ENCODE measurements around the gene THSD7A.

DNA sequence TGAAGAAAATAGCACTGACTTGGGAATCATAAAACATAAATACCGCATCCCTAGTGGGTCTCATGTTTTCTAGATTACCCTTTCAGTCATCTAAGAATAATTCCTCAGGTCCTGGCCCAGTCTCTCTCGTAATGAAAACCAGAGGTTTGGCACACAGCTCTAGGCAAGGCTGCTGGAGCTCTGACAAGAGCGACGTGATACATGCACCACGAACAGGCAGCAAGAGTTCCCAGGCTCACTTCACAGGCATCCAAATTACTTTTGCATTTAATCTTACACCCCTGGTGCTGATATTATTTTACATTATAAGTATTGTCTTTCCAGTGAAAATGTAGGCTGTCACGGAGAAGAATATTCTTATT, 105.2 kb downstream of the THSD7A start:
- TF ChIP-seq POLR2AphosphoS5 (IDR thresholded peaks at IDR 0.05; ENCODE audit: low read depth, low read length) (no peak), SIN3A (IDR thresholded peaks at IDR 0.05; ENCODE audit: borderline replicate concordance, insufficient read depth, low read length) (no peak), TAF1 (IDR thresholded peaks at IDR 0.05; ENCODE audit: borderline replicate concordance, insufficient read depth, low read length) (no peak), FOXP2 (optimal IDR thresholded peaks at IDR 0.05; ENCODE audit: borderline replicate concordance, extremely low read depth, extremely low read length, insufficient read depth) (no peak)
- TF ChIP-seq, protein P1, sequence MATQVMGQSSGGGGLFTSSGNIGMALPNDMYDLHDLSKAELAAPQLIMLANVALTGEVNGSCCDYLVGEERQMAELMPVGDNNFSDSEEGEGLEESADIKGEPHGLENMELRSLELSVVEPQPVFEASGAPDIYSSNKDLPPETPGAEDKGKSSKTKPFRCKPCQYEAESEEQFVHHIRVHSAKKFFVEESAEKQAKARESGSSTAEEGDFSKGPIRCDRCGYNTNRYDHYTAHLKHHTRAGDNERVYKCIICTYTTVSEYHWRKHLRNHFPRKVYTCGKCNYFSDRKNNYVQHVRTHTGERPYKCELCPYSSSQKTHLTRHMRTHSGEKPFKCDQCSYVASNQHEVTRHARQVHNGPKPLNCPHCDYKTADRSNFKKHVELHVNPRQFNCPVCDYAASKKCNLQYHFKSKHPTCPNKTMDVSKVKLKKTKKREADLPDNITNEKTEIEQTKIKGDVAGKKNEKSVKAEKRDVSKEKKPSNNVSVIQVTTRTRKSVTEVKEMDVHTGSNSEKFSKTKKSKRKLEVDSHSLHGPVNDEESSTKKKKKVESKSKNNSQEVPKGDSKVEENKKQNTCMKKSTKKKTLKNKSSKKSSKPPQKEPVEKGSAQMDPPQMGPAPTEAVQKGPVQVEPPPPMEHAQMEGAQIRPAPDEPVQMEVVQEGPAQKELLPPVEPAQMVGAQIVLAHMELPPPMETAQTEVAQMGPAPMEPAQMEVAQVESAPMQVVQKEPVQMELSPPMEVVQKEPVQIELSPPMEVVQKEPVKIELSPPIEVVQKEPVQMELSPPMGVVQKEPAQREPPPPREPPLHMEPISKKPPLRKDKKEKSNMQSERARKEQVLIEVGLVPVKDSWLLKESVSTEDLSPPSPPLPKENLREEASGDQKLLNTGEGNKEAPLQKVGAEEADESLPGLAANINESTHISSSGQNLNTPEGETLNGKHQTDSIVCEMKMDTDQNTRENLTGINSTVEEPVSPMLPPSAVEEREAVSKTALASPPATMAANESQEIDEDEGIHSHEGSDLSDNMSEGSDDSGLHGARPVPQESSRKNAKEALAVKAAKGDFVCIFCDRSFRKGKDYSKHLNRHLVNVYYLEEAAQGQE (IDR thresholded peaks at IDR 0.05; ENCODE audit: insufficient read depth in 1 of 2, low read depth in 2 of 2, low read length in 2 of 2): no peak
